CD14-positive monocyte (primary cell): Measurements from ENCODE around the gene RAB22A. TPM values are rescaled to one million over a fixed set of nuclear protein-coding genes. Genes with fewer than 3 reads are reported as not detected.

ENCODE experiments used
- DNase-seq, 3 donors: peaks; one replicate each; pipeline ENCODE4 v3.0.0-alpha.2; 2011 to 2022
- H2AFZ ChIP-seq: 2 replicates; pipeline ENCODE4 v1.6.0; 2012; ENCODE audit warnings: mild to moderate bottlenecking, low read depth, low read length, inconsistent platforms; ENCODE audit not compliant: insufficient read depth, poor library complexity, severe bottlenecking
- H3K27ac ChIP-seq, 2 donors: 1 replicate in 1 of 2; 2 replicates in 1 of 2; pipeline ENCODE4 v1.5.1; 2012 to 2013; ENCODE audit warnings: low read length in 2 of 2, control low read depth in 1 of 2, inconsistent platforms in 1 of 2, low read depth in 1 of 2, mild to moderate bottlenecking in 1 of 2
- H3K27me3 ChIP-seq, 2 donors: one replicate each; pipeline versions ENCODE4 v1.6.0 to v1.6.1; 2011 to 2013; ENCODE audit warnings: low read length in 2 of 2; ENCODE audit not compliant: control insufficient read depth in 2 of 2, insufficient read depth in 2 of 2
- H3K36me3 ChIP-seq, 2 donors: replicated peaks in 1 of 2; 1 replicate in 1 of 2; 2 replicates in 1 of 2; pipeline versions ENCODE4 v1.5.1 to v1.6.1; 2012 to 2013; ENCODE audit warnings: low read length in 2 of 2, control low read depth in 1 of 2, inconsistent platforms in 1 of 2, mild to moderate bottlenecking in 1 of 2; ENCODE audit not compliant: insufficient read depth in 2 of 2, control insufficient read depth in 1 of 2
- H3K4me1 ChIP-seq, 2 donors: 1 replicate in 1 of 2; 2 replicates in 1 of 2; pipeline versions ENCODE4 v1.5.1 to v1.6.1; 2012 to 2013; ENCODE audit warnings: low read length in 2 of 2, control low read depth in 1 of 2, inconsistent platforms in 1 of 2, mild to moderate bottlenecking in 1 of 2, moderate library complexity in 1 of 2; ENCODE audit not compliant: insufficient read depth in 2 of 2, control insufficient read depth in 1 of 2
- H3K4me2 ChIP-seq: replicated peaks from 2 replicates; pipeline ENCODE3; 2012; ENCODE audit warnings: low read length, moderate library complexity, mild to moderate bottlenecking; ENCODE audit not compliant: poor library complexity, severe bottlenecking; ENCODE audit errors: extremely low read depth
- H3K4me3 ChIP-seq, 3 experiments: fragments of 200-600 bp in 1 of 3; sonication (generic) in 1 of 3; replicated peaks in 1 of 3; 1 replicate in 2 of 3; 2 replicates in 1 of 3; pipeline ENCODE4 v1.5.1; 2011 to 2013; ENCODE audit warnings: low read length in 3 of 3, mild to moderate bottlenecking in 3 of 3, control low read depth in 2 of 3, low read depth in 2 of 3, inconsistent platforms in 1 of 3, moderate library complexity in 1 of 3
- H3K79me2 ChIP-seq: 2 replicates; pipeline ENCODE4 v1.6.0; 2012; ENCODE audit warnings: mild to moderate bottlenecking, control low read depth, inconsistent platforms, low read length, moderate library complexity; ENCODE audit not compliant: insufficient read depth
- H3K9ac ChIP-seq: 2 replicates; pipeline ENCODE4 v1.6.0; 2017; ENCODE audit warnings: low read length, mild to moderate bottlenecking; ENCODE audit not compliant: insufficient read depth, poor library complexity, severe bottlenecking
- H3K9me3 ChIP-seq, 2 donors: replicated peaks in 1 of 2; 1 replicate in 1 of 2; 2 replicates in 1 of 2; pipeline versions ENCODE4 v1.5.1 to v1.6.1; 2012 to 2013; ENCODE audit warnings: low read length in 2 of 2, control low read depth in 1 of 2; ENCODE audit not compliant: control insufficient read depth in 1 of 2, insufficient read depth in 1 of 2
- H4K20me1 ChIP-seq: 2 replicates; pipeline ENCODE4 v1.6.0; 2012; ENCODE audit warnings: mild to moderate bottlenecking, low read length, control low read depth, moderate library complexity; ENCODE audit not compliant: insufficient read depth
- H3K27ac Mint-ChIP-seq, 7 donors: one replicate each; pipeline ENCODE4 v1.8.0; 2020; ENCODE audit warnings: mild to moderate bottlenecking in 7 of 7, mixed read lengths in 7 of 7, moderate library complexity in 6 of 7, inconsistent platforms in 2 of 7
- H3K27me3 Mint-ChIP-seq, 3 donors: one replicate each; pipeline ENCODE4 v1.8.0; 2021 to 2022; ENCODE audit warnings: low read depth in 3 of 3, mild to moderate bottlenecking in 3 of 3, mixed read lengths in 3 of 3, moderate library complexity in 3 of 3, inconsistent platforms in 1 of 3
- H3K36me3 Mint-ChIP-seq, 2 donors: one replicate each; pipeline ENCODE4 v1.8.0; 2020; ENCODE audit warnings: mixed read lengths in 2 of 2, inconsistent platforms in 1 of 2, mild to moderate bottlenecking in 1 of 2
- H3K4me1 Mint-ChIP-seq: one replicate; pipeline ENCODE4 v1.8.0; 2020; ENCODE audit warnings: mild to moderate bottlenecking, mixed read lengths
- H3K4me3 Mint-ChIP-seq, 2 donors: one replicate each; pipeline ENCODE4 v1.8.0; 2020; ENCODE audit warnings: mild to moderate bottlenecking in 2 of 2, mixed read lengths in 2 of 2, moderate library complexity in 1 of 2
- H3K9me3 Mint-ChIP-seq, 7 donors: one replicate each; pipeline ENCODE4 v1.8.0; 2020 to 2022; ENCODE audit warnings: mixed read lengths in 7 of 7, mild to moderate bottlenecking in 6 of 7, moderate library complexity in 6 of 7, inconsistent platforms in 2 of 7
- CTCF ChIP-seq: fragments of 200-600 bp; IDR thresholded peaks from one replicate; pipeline ENCODE4 v1.8.0; 2022; ENCODE audit warnings: antibody characterized with exemption, mild to moderate bottlenecking
- WGBS: methylation state at CpG from one replicate; pipeline ENCODE4 v1.1.5; 2013; ENCODE audit warnings: missing lambda C conversion rate; ENCODE audit not compliant: insufficient coverage; 5-methylcytosine and 5-hydroxymethylcytosine counted together
- intact Hi-C, 2 donors: fragments of 100-400 bp; cut with micrococcal nuclease; formaldehyde crosslinking; loops; one replicate each; pipeline versions ENCODE4 v1.15.0 to v1.15.1; 2023
- polyA plus RNA-seq, 3 donors: library from polyadenylated mRNA; depleted of rRNA in 1 of 3; unstranded in 2 of 3; stranded (reverse) in 1 of 3; fragments of 300-500 nt in 2 of 3; fragments of >200 nt in 1 of 3; fragmentation: Illumina TruSeq in 2 of 3; gene quantifications; 1 replicate in 2 of 3; 2 replicates in 1 of 3; pipeline ENCODE4 v1.2.3, GENCODE V29; 2012 to 2021

The RAB22A gene
- polyA plus RNA-seq, 3 donors = 5.8 to 10.6 (median 9.8) TPM

GRCh38 chr20:58268936-58269619 is 40.4 kb upstream of the RAB22A start:
- peaks cover 53 to 56% of the 10 kb centered on the region in 2 donors for H3K36me3 Mint-ChIP-seq
- Histone ChIP-seq H3K9me3 (no peaks in the 10 kb centered on the region), H3K4me1 (no peaks in the 10 kb centered on the region), H3K79me2 (no peaks in the 10 kb centered on the region), H2AFZ (no peak overlapping the region), H3K9ac (no peak overlapping the region), H3K4me2 (no peak overlapping the region), H3K27ac (no peak overlapping the region), H3K27me3 (no peaks in the 10 kb centered on the region), H3K4me3 (no peak overlapping the region), H4K20me1 (peaks cover 30% of the 10 kb centered on the region), H3K36me3 (peaks cover 74 to 97% of the 10 kb centered on the region in 2 donors)
- H3K4me3 Mint-ChIP-seq = no peak overlapping the region
- no peaks in the 10 kb centered on the region for H3K9me3 Mint-ChIP-seq
- H3K27me3 Mint-ChIP-seq = peaks cover 0 to 3% (median 0%) of the 10 kb centered on the region in 3 donors
- 72% methylated on average over 11 of the region's 13 CpGs for WGBS
- H3K27ac Mint-ChIP-seq = peak overlapping the region in 4 of 7 donors; percentile 28 to 61 (median 46)
- peaks cover 6% of the 10 kb centered on the region for H3K4me1 Mint-ChIP-seq
- DNase-seq = no peak
- no peak for TF ChIP-seq CTCF
- intact Hi-C loops = no loop called here

- Mint-ChIP-seq H3K36me3 (peaks cover 64% of the 10 kb centered on the region in 2 donors), H3K27me3 (peaks cover 0 to 3% (median 0%) of the 10 kb centered on the region in 3 donors), H3K4me3 (peak overlapping the region in 1 of 2 donors; percentile 10), H3K4me1 (peaks cover 6% of the 10 kb centered on the region), H3K27ac (no peak overlapping the region), H3K9me3 (peaks cover 0 to 9% (median 5%) of the 10 kb centered on the region in 7 donors)
- H3K9me3 ChIP-seq = no peaks in the 10 kb centered on the region
- DNase-seq = no peak
- H3K27ac ChIP-seq = no peak overlapping the region
- 93% methylated on average over 3 of the region's 9 CpGs for WGBS
- intact Hi-C loops = no loop called here
- no peaks in the 10 kb centered on the region for H3K27me3 ChIP-seq
- H3K4me2 ChIP-seq = no peak overlapping the region
- peaks cover 50 to 80% of the 10 kb centered on the region in 2 donors for H3K36me3 ChIP-seq
- H3K4me3 ChIP-seq = no peak overlapping the region
- no peak overlapping the region for H3K9ac ChIP-seq
- no peaks in the 10 kb centered on the region for H3K4me1 ChIP-seq
- H4K20me1 ChIP-seq = peaks cover 40% of the 10 kb centered on the region
- H2AFZ ChIP-seq = no peak overlapping the region
- no peak for TF ChIP-seq CTCF
- no peaks in the 10 kb centered on the region for H3K79me2 ChIP-seq
These were observed 37.7 kb upstream of the RAB22A start for GRCh38 chr20:58271606-58272351.
